Astrocyte (in vitro differentiated cells and primary cell): Measurements from ENCODE around the gene RFX4. TPM values are rescaled to one million over a fixed set of nuclear protein-coding genes. Genes with fewer than 3 reads are reported as not detected.

Experiments
- DNase-seq: peaks from one replicate; pipeline ENCODE4 v3.0.0-alpha.2; 2010; ENCODE audit warnings: low read depth
- FAIRE-seq: peaks from 2 replicates; lab custom pipeline; 2011; peaks lifted over from hg19 to GRCh38; lab: Jason Lieb, UNC
- H2AFZ ChIP-seq: 2 replicates; pipeline ENCODE4 v1.6.0; 2012; ENCODE audit warnings: low read depth, low read length, inconsistent platforms
- H3K27ac ChIP-seq: 2 replicates; pipeline ENCODE4 v1.5.1; 2011; ENCODE audit warnings: low read depth, low read length, inconsistent platforms
- H3K27me3 ChIP-seq: 2 replicates; pipeline ENCODE4 v1.6.0; 2011; ENCODE audit warnings: low read length, inconsistent platforms; ENCODE audit not compliant: insufficient read depth
- H3K36me3 ChIP-seq: 2 replicates; pipeline ENCODE4 v1.5.1; 2011; ENCODE audit warnings: low read length, inconsistent platforms; ENCODE audit not compliant: insufficient read depth
- H3K4me1 ChIP-seq: 2 replicates; pipeline ENCODE4 v1.5.1; 2011; ENCODE audit warnings: low read length, inconsistent platforms; ENCODE audit not compliant: insufficient read depth
- H3K4me2 ChIP-seq: 2 replicates; pipeline ENCODE4 v1.6.0; 2012; ENCODE audit warnings: low read length, inconsistent platforms
- H3K4me3 ChIP-seq: 2 replicates; pipeline ENCODE4 v1.5.1; 2011; ENCODE audit warnings: low read depth, mild to moderate bottlenecking, low read length, inconsistent platforms; ENCODE audit not compliant: insufficient read depth
- H3K79me2 ChIP-seq: 2 replicates; pipeline ENCODE4 v1.6.0; 2012; ENCODE audit warnings: mild to moderate bottlenecking, low read length, inconsistent platforms; ENCODE audit not compliant: insufficient read depth
- H3K9ac ChIP-seq: 2 replicates; pipeline ENCODE4 v1.6.0; 2012; ENCODE audit warnings: mild to moderate bottlenecking, low read length, inconsistent platforms
- H3K9me3 ChIP-seq: 2 replicates; pipeline ENCODE4 v1.5.1; 2012; ENCODE audit warnings: low read depth, mild to moderate bottlenecking, low read length, inconsistent platforms; ENCODE audit not compliant: insufficient read depth
- H4K20me1 ChIP-seq: 2 replicates; pipeline ENCODE4 v1.6.0; 2012; ENCODE audit warnings: low read length, inconsistent platforms; ENCODE audit not compliant: insufficient read depth
- H3K27ac Mint-ChIP-seq: one replicate; pipeline ENCODE4 v1.8.0; 2021; ENCODE audit warnings: mild to moderate bottlenecking, mixed read lengths; ENCODE audit not compliant: unreplicated experiment
- H3K27me3 Mint-ChIP-seq: one replicate; pipeline ENCODE4 v1.8.0; 2021; ENCODE audit warnings: low read depth, mixed read lengths; ENCODE audit not compliant: unreplicated experiment
- H3K36me3 Mint-ChIP-seq: one replicate; pipeline ENCODE4 v1.8.0; 2021; ENCODE audit warnings: low read depth, mixed read lengths; ENCODE audit not compliant: unreplicated experiment
- H3K4me1 Mint-ChIP-seq: one replicate; pipeline ENCODE4 v1.8.0; 2021; ENCODE audit warnings: low read depth, mixed read lengths; ENCODE audit not compliant: unreplicated experiment
- H3K4me3 Mint-ChIP-seq: one replicate; pipeline ENCODE4 v1.8.0; 2021; ENCODE audit warnings: mild to moderate bottlenecking, moderate library complexity, mixed read lengths; ENCODE audit not compliant: unreplicated experiment
- H3K9me3 Mint-ChIP-seq: one replicate; pipeline ENCODE4 v1.8.0; 2021; ENCODE audit warnings: mild to moderate bottlenecking, mixed read lengths; ENCODE audit not compliant: unreplicated experiment
- CTCF ChIP-seq: IDR thresholded peaks from 2 replicates; pipeline ENCODE4 v1.5.1; 2011; ENCODE audit warnings: low read depth, mild to moderate bottlenecking, inconsistent platforms, low read length, moderate library complexity; ENCODE audit not compliant: insufficient read depth
- EZH2 ChIP-seq: IDR thresholded peaks from 2 replicates; pipeline ENCODE4 v1.6.1; 2012; ENCODE audit warnings: mild to moderate bottlenecking, low read length, inconsistent platforms; ENCODE audit not compliant: insufficient read depth
- total RNA-seq: library from RNA; stranded (reverse); gene quantifications from 2 replicates; pipeline ENCODE4 v1.2.1, GENCODE V29; 2021

RFX4 gene
- total RNA-seq, 1 donor from 2014 or later: 0.07 TPM

GRCh38 chr12:106696681-106697417 is 114.0 kb downstream of the RFX4 start:
- no peaks in the 10 kb centered on the region for H4K20me1 ChIP-seq
- no peak overlapping the region for H3K4me3 ChIP-seq
- no peak overlapping the region for H3K27ac Mint-ChIP-seq
- H3K4me2 ChIP-seq: no peak overlapping the region
- no peak overlapping the region for H3K27ac ChIP-seq
- TF ChIP-seq EZH2: no peak
- no peak for TF ChIP-seq CTCF
- H3K27me3 Mint-ChIP-seq: peaks cover 25% of the 10 kb centered on the region
- H3K9ac ChIP-seq: no peak overlapping the region
- no peak for DNase-seq
- peaks cover 11% of the 10 kb centered on the region for H3K9me3 Mint-ChIP-seq
- H3K79me2 ChIP-seq: no peaks in the 10 kb centered on the region
- no peak overlapping the region for H3K4me3 Mint-ChIP-seq
- no peaks in the 10 kb centered on the region for H3K4me1 Mint-ChIP-seq
- H3K36me3 Mint-ChIP-seq: no peaks in the 10 kb centered on the region
- FAIRE-seq: no peak
- H2AFZ ChIP-seq: no peak overlapping the region
- no peaks in the 10 kb centered on the region for H3K36me3 ChIP-seq
- H3K27me3 ChIP-seq: no peaks in the 10 kb centered on the region
- no peaks in the 10 kb centered on the region for H3K9me3 ChIP-seq
- H3K4me1 ChIP-seq: no peaks in the 10 kb centered on the region

GRCh38 chr12:106704081-106704480 is 121.3 kb downstream of the RFX4 start:
- DNase-seq: no peak
- Histone ChIP-seq H3K4me1 (no peaks in the 10 kb centered on the region), H3K27ac (no peak overlapping the region), H2AFZ (no peak overlapping the region), H3K27me3 (no peaks in the 10 kb centered on the region), H4K20me1 (no peaks in the 10 kb centered on the region), H3K36me3 (no peaks in the 10 kb centered on the region), H3K9ac (no peak overlapping the region), H3K79me2 (no peaks in the 10 kb centered on the region), H3K9me3 (peaks cover 3% of the 10 kb centered on the region), H3K4me2 (no peak overlapping the region), H3K4me3 (no peak overlapping the region)
- no peak for FAIRE-seq
- no peaks in the 10 kb centered on the region for H3K4me1 Mint-ChIP-seq
- H3K9me3 Mint-ChIP-seq: peaks cover 7% of the 10 kb centered on the region
- TF ChIP-seq CTCF: no peak
- TF ChIP-seq EZH2: no peak
- no peaks in the 10 kb centered on the region for H3K36me3 Mint-ChIP-seq
- H3K27me3 Mint-ChIP-seq: no peaks in the 10 kb centered on the region
- H3K4me3 Mint-ChIP-seq: no peak overlapping the region
- H3K27ac Mint-ChIP-seq: no peak overlapping the region

- no peaks in the 10 kb centered on the region for H3K79me2 ChIP-seq
- no peaks in the 10 kb centered on the region for H3K4me1 ChIP-seq
- Mint-ChIP-seq H3K27me3 (no peaks in the 10 kb centered on the region), H3K4me3 (no peak overlapping the region), H3K9me3 (peaks cover 7% of the 10 kb centered on the region), H3K36me3 (no peaks in the 10 kb centered on the region), H3K27ac (no peak overlapping the region), H3K4me1 (peaks cover 5% of the 10 kb centered on the region)
- TF ChIP-seq CTCF (no peak), EZH2 (no peak)
- no peaks in the 10 kb centered on the region for H3K27me3 ChIP-seq
- H3K9ac ChIP-seq: no peak overlapping the region
- peaks cover 3% of the 10 kb centered on the region for H3K9me3 ChIP-seq
- FAIRE-seq (no peak), DNase-seq (no peak)
- H3K4me3 ChIP-seq: no peak overlapping the region
- H3K4me2 ChIP-seq: no peak overlapping the region
- H2AFZ ChIP-seq: no peak overlapping the region
- H3K36me3 ChIP-seq: no peaks in the 10 kb centered on the region
- H4K20me1 ChIP-seq: no peaks in the 10 kb centered on the region
- no peak overlapping the region for H3K27ac ChIP-seq
Measured at GRCh38 chr12:106705971-106706370, 123.2 kb downstream of the RFX4 start.
